Measurements from ENCODE around the gene BSN.

- TF ChIP-seq, protein P1, sequence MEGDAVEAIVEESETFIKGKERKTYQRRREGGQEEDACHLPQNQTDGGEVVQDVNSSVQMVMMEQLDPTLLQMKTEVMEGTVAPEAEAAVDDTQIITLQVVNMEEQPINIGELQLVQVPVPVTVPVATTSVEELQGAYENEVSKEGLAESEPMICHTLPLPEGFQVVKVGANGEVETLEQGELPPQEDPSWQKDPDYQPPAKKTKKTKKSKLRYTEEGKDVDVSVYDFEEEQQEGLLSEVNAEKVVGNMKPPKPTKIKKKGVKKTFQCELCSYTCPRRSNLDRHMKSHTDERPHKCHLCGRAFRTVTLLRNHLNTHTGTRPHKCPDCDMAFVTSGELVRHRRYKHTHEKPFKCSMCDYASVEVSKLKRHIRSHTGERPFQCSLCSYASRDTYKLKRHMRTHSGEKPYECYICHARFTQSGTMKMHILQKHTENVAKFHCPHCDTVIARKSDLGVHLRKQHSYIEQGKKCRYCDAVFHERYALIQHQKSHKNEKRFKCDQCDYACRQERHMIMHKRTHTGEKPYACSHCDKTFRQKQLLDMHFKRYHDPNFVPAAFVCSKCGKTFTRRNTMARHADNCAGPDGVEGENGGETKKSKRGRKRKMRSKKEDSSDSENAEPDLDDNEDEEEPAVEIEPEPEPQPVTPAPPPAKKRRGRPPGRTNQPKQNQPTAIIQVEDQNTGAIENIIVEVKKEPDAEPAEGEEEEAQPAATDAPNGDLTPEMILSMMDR (IDR thresholded peaks at IDR 0.05): no peak
- TF ChIP-seq SIN3A (IDR thresholded peaks at IDR 0.05; ENCODE audit: borderline replicate concordance, insufficient read depth, low read depth, low read length) (no peak), POLR2AphosphoS5 (IDR thresholded peaks at IDR 0.05; ENCODE audit: low read depth, low read length) (no peak)
Observed at GRCh38 chr3:49519916-49520385, 34.3 kb upstream of the BSN start.
